Stimulated activated CD4-positive, alpha-beta T cell treated with anti-CD3 and anti-CD28 coated beads, Interleukin-1b, Interleukin-23, amount 100 ng/mL, for 1 hour (primary cell): ENCODE data around the gene HOXB7.
A peak's percentile ranks its signal among the peaks of the same experiment; 100 is the strongest.

ENCODE experiments used
- DNase-seq, 2 donors: peaks; one replicate each; pipeline ENCODE4 v3.0.0-alpha.2; 2020; ENCODE audit warnings: low read depth in 2 of 2

HOXB7 gene

GRCh38 chr17:48579471-48579759, 31.4 kb downstream of the HOXB7 start:
- no peak for DNase-seq

- no peak for DNase-seq
Measured at GRCh38 chr17:48578616-48579470, 32.0 kb downstream of the HOXB7 start.

- DNase-seq: peak in 1 of 2 donors; percentile 42
Measured at GRCh38 chr17:48577946-48578615, 32.7 kb downstream of the HOXB7 start, which contains the start of gene HOXB4. TSS of gene HOXB4 (minus strand) at chr17:48578350. CDS start at chr17:48578319, 31 bp downstream.

DNA sequence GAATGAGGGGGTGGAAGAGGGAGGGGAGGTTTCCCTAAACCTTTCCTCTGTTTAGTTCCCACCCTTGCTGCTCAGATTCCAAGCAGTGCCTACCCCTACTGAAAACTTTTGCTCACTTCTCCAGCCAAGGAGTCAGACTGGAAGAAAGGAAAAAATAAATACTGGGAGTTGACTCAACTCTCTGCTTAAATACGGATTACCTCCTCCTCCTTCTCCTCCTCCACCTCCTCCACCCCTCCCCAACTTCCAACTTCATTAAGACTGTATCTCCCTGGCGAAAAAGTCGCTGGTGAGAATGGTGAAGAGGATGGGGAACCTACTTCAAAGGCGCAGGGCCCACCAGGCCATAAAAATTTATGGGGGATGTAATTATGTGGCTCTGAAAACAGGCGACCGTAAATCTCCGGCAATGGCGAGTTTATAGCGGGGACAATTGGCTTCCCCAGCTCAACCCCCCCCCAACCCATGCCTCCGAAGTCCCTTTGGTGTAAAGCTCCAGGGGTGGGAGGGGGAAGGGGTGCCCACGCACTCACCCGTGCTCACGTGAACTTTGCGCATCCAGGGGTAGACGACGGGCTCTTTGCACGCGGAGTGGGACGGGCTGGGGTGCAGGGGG, 33.4 kb downstream of the HOXB7 start:
- no peak for DNase-seq

DNA sequence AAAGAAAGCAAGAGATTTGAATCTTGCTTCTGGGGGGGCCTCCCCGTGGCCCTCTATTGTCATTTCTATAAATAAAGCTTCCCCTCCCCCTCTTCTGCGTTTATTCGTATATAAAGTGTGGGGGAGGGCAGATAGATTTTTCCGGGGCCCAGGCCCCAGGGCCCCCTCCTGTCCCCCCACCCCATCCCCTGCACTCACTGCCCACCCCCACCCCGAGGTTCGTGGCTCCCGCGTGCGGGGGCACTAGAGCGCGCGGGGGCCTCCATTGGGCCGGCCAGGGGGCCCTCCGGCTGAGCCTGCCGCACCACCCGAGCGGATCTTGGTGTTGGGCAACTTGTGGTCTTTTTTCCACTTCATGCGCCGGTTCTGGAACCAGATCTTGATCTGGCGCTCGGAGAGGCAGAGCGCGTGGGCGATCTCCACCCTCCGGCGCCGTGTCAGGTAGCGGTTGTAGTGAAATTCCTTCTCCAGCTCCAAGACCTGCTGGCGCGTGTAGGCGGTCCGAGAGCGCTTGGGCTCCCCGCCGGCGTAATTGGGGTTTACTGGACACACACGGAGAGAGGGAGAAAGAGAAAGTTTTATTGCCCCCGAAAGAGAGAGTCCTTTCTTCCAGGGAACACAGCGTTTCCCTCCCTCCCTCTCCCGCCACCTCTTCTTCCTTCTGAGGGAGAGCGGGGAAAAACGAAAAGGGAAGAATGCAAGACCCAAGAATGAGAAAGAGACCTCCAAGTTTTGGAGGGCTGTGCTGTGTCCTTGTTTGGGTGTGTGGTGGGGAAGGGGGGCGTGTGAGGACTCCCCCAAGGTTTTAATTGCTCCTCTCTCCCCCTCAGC, 34.1 kb downstream of the HOXB7 start:
- DNase-seq: no peak

GRCh38 chr17:48575673-48576478, 34.9 kb downstream of the HOXB7 start:
- DNase-seq: no peak

GRCh38 chr17:48575066-48575582, 35.7 kb downstream of the HOXB7 start:
- DNase-seq: no peak

GRCh38 chr17:48574505-48575065, 36.2 kb downstream of the HOXB7 start:
- DNase-seq: no peak

DNA sequence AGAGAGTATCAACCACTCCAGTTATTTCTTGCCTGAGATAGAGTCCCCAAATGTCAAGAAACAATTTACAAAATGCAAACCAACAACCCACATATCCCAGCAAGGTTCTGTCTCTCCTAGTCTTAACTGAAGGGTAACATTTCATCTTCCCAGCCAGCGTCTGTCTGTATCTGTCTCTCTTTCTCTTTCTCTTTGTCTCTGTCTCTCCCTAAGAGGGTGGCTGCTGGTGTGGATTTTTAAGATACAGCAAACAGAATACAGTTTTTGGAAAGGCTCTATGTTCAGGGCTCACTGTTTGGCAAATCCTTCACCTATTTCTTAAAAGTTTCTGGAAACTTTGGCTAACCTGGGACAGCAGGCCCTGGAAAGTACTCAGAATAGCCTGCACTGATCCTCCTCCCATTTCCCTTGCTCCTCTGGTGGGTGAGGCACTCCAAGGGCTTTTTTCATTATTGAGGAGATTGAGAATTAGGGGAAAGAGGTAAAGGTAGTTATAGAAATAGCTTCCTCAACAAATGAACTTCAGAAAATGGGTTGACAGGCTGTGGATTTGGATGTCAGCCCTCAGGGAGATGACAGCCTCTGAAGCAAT, 38.9 kb downstream of the HOXB7 start:
- DNase-seq: no peak

- no peak for DNase-seq
Measured at GRCh38 chr17:48571024-48571818, 39.6 kb downstream of the HOXB7 start.

GRCh38 chr17:48570325-48571023, 40.3 kb downstream of the HOXB7 start:
- no peak for DNase-seq

- DNase-seq: no peak
Measured at GRCh38 chr17:48569674-48570324, 41.0 kb downstream of the HOXB7 start.

- DNase-seq: no peak
Measured at GRCh38 chr17:48569240-48569582, 41.6 kb downstream of the HOXB7 start.

- no peak for DNase-seq
Measured at GRCh38 chr17:48568499-48569239, 42.1 kb downstream of the HOXB7 start.

DNA sequence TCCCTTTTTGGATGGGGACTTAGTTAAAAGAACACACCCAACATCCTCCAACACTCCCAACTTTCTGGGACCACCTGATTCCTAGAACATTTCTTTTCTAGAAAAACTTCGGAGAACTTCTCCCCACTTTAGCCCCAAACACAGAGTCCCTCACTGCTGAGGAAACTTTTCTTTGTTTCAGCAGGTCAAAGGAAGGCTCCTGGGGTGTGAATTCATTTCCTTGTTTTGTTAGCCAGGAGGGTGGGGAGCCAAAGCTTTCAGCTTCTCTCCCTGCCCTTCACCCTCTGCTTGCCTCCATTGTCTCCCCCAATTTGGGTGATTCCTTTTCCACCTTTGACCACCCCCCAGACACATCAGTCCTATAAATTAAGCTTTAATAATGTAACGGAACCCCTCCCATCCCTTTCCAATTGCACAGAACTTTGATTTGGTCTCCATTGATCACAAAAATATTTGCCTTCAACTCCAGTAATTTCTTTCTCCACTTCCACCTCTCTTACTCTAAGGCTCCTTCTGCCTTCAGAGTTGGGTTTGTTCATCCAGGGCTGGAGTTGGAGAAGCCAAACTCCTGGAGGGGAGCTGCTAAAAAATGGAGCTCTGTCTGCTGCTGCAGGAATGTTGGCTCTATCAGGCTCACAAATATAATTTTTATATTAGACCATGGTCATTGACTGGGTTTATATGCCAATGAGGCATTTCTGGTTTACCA, 43.0 kb downstream of the HOXB7 start:
- no peak for DNase-seq

- no peak for DNase-seq
Measured at GRCh38 chr17:48567209-48567608, 43.6 kb downstream of the HOXB7 start.

- DNase-seq: no peak
Measured at GRCh38 chr17:48566717-48567116, 44.1 kb downstream of the HOXB7 start.
